HG03095 (cell line): ENCODE measurements around the gene GPR162.

Experiments
- ATAC-seq: cut with Tn5 transposase; IDR thresholded peaks from one replicate; pipeline ENCODE4 v1.9.1; 2021; ENCODE audit warnings: moderate library complexity; ENCODE audit not compliant: unreplicated experiment

The GPR162 gene

GRCh38 chr12:6822426-6823135 is 960 bp downstream of the GPR162 start:
- ATAC-seq = no peak

GRCh38 chr12:6823182-6824084 is 1.8 kb downstream of the GPR162 start:
- ATAC-seq = no peak

GRCh38 chr12:6824085-6824775 is 2.6 kb downstream of the GPR162 start:
- no peak for ATAC-seq

- no peak for ATAC-seq
Measured at GRCh38 chr12:6824901-6825381, 3.3 kb downstream of the GPR162 start.

GRCh38 chr12:6825398-6826124 is 3.9 kb downstream of the GPR162 start:
- ATAC-seq = no peak

GRCh38 chr12:6826125-6826733 is 4.6 kb downstream of the GPR162 start:
- ATAC-seq = no peak

- no peak for ATAC-seq
Measured at GRCh38 chr12:6826734-6827436, 5.3 kb downstream of the GPR162 start.

- ATAC-seq = no peak
Measured at GRCh38 chr12:6827437-6827911, 5.9 kb downstream of the GPR162 start.

GRCh38 chr12:6827982-6828780 is 6.6 kb downstream of the GPR162 start, which contains the start of gene P3H3:
Gene P3H3, plus strand, starts transcription at chr12:6828407. Its CDS starts 34 bp downstream, at chr12:6828441.
- no peak for ATAC-seq

- ATAC-seq = no peak
Measured at GRCh38 chr12:6828781-6829535, 7.3 kb downstream of the GPR162 start.

GRCh38 chr12:6829536-6830220 is 8.1 kb downstream of the GPR162 start:
- ATAC-seq = no peak

GRCh38 chr12:6830286-6830890 is 8.8 kb downstream of the GPR162 start:
- ATAC-seq = no peak

GRCh38 chr12:6830999-6831398 is 9.4 kb downstream of the GPR162 start:
- no peak for ATAC-seq

- ATAC-seq = no peak
Measured at GRCh38 chr12:6831450-6831995, 9.9 kb downstream of the GPR162 start.

- ATAC-seq = no peak
Measured at GRCh38 chr12:6832125-6832524, 10.5 kb downstream of the GPR162 start.

- ATAC-seq = no peak
Measured at GRCh38 chr12:6833189-6833890, 11.7 kb downstream of the GPR162 start.
